Measurements from ENCODE around the gene IGSF9.

- no peak for TF ChIP-seq EZH2 (IDR thresholded peaks at IDR 0.05; ENCODE audit: insufficient read depth, poor library complexity, severe bottlenecking)
- TF ChIP-seq EZH2phosphoT487 (IDR thresholded peaks at IDR 0.05; ENCODE audit: insufficient read depth, low read depth) = no peak
Measured at GRCh38 chr1:159980786-159981185, 35.4 kb upstream of the IGSF9 start.
